ENCODE data around the gene AGBL1.

DNA sequence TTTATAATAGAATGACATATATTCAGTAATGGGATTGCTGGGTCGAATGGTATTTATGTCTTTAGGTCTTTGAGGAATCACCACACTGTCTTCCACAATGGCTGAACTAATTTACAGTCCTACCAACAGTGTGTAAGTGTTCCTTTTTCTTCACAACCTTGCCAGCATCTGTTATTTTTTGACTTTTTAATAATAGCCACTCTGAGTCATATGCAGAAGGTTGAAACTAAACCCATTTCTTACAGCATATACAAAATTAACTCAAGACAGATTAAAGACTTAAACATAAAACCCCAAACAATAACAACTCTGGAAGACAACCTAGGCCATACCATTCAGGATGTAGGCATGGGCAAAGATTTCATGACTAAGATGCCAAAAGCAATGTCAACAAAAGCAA is 671.4 kb downstream of the AGBL1 start:
- TF ChIP-seq TAF1 (IDR thresholded peaks at IDR 0.05; ENCODE audit: borderline replicate concordance, insufficient read depth, low read length) (no peak), POLR2AphosphoS5 (IDR thresholded peaks at IDR 0.05; ENCODE audit: low read depth, low read length) (no peak)

Data from PFSK-1 (cell line).